Embryonic facial prominence (tissue), 1 donor: ENCODE measurements around the gene EPN2.
"Not testable (repeated sequence)": the region's sequence is repeated elsewhere in the genome, so short reads cannot be mapped to it uniquely, and the experiment has no call there.

ENCODE experiments used
- DNase-seq: peaks from one replicate; pipeline ENCODE4 v3.0.0-alpha.2; 2016; ENCODE audit errors: extremely low spot score

The EPN2 gene

DNA sequence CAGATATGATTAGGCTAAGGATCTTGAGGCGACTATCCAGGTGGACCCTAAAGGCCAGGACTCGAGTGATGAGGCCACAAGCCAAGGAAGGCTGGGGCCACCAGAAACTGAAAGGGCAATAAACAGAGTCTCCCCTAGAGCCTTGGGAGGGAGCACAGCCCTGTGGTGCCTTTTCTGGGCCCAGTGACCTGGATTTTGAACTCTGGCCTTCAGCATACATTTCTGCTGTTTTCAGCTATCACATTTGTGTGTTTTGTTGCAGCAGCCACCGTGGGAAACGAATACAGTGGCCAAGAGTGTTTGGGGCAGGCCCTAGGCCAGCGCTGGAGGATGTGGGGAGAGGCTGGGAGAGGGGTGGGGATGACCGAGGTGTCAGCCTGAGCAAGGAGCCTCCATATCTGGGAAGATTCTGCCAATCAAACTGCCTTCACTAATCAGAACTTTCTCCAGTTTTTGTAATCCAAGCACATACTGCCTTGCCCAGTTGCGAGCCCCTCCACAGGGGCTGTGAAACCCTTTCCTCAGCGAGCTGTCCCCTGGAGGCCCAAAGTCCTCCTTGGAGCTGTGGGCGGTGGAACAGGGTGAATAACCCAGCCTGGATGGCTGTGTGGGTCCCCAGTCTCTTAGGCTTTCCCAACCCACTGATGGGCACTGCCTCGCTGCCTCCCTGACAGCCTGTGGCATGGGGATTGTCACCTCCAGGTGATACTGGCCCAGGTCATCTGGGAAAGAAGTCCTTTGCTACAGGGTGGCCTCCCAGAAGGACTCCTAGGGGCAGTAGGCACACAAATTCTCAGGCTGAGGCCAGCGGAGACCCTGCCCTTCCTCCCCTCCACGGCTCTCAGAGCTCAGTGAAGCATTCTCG is 108.6 kb downstream of the EPN2 start:
- DNase-seq = no peak

DNA sequence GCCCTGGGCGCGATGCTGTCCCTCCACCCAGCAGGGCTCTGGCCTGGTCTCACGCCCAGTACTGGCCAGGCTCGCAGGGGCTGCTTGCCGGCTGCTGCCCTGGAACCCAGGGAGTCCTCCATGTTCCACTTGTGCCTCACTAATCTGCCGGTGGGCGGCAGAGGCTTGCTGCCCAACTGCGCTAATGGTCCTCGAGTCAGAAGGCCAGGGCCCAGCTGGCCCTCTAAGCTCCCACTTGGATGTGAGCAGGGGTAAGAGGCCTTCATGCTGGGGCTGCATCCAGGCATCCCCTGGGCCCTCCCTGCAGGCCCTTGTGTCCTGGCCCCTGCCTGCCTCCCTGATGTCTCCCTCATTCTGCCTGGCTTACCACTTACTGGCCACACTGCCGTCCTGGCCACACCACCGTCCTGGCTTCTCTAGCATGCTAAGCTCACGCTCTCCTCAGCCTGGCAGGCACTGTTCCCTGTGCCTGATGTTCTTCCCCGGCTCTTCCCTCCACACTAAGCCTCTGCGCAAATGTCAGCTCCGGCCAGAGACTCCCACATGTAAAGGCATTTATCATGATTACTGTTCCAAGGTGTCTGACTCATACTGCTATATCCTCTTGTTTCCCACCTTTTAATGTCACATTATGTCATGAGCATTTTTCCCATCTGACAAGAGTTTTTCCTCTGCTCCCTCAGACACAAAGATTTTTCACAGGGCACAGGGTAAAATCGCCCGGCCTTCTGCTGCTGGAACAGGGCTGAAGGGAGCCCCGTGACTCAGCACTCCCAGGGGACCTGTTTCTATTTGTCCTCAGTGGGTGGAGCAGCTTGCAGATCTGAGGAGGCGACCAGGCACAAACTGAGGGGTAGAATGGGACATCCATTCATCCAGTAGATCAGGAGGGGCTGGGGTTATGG is 109.4 kb downstream of the EPN2 start:
- no peak for DNase-seq

- DNase-seq = no peak
These were observed 110.3 kb downstream of the EPN2 start for GRCh38 chr17:19347323-19348080.

GRCh38 chr17:19348081-19348650 is 111.0 kb downstream of the EPN2 start:
- DNase-seq = no peak

DNA sequence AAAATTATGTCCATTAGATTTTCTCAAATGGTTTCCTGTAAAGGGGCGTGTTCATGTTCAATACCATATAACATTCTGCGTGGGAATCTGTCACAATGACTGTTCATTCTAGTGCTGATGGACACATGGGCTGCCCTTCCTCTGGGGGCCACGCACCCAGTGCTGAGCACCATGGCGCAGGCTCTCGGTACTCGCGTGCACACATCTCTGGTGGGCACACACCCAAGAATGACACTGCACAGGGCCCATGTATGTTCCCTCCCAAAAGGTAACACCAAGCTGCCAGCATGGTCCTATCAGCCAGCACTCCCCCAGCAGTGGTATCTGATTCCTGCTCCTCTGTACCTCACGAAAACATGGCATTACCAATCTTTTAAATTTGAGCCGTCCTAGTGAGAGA is 111.6 kb downstream of the EPN2 start:
- no peak for DNase-seq

DNA sequence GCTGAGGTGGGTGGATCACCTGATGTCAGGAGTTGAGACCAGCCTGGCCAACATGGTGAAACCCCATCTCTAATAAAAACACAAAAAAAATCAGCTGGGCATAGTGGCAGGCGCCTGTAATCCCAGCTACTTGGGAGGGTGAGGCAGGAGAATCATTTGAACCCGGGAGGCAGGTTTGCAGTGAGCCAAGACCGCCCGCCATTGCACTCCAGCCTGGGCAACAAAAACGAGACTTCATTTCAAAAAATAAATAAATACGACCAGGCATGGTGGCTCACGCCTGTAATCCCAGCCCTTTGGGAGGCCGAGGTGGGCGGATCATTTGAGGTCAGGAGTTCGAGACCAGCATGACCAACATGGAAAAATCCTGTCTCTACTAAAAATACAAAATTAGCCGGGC is 116.2 kb downstream of the EPN2 start:
- DNase-seq = not testable (repeated sequence)

DNA sequence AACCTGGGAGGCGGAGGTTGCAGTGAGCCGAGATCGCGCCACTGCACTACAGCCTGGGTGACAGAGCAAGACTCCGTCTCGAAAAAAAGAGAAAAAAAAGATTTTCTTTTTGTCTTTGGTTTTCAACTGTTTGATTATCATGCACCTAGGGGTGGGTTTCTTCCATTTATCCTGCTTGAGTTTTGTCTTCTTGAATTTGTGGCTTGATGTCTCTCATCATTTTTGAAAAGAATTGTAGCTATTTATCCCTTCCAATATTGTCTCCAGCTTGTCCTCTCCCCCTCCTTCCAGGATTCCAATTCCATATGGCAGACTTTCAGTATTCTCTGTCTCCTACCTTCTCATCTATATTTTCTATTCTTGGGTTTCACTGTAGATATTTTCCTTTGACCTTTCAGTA is 117.6 kb downstream of the EPN2 start:
- no peak for DNase-seq

- DNase-seq = no peak
These were observed 120.2 kb downstream of the EPN2 start for GRCh38 chr17:19357351-19357750.

DNA sequence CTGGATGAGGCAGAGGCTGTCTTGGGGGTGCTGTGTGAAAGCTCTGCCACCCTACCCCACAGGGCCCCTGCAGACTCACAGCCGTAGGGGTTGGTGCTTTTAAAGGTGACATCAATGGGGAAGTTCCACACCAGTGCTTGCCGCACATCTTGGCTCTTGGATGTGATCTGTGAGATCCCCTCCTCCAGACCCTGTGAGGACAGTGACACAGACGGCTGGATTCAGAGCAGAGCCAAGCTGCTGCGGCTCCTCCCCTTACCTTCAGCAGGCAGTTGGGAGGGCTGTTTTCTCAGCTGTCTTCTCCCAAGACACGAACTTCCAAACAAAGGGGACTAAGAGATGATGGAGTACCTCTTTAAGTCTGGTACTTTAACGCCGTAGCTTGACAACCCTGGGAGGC is 120.6 kb downstream of the EPN2 start:
- no peak for DNase-seq

DNA sequence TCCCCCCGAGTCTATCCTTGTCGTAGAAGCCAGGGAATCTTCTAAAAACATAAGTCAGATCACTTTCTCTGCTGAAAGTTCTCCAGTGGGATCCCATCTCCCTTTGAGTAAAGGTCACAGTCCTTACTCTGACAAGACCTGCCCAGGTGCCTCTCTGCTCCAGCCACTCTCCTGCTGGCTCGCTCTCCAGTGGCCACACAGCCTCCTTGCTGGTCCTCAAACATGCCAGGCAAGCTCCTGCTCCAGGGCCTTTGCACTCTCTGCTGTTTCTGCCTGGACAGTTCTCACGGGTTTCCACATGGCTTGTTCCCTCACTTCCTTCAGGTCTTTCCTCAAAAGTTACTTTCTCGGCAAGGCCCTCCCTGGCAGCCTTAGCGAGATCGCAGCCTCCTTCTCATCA is 122.0 kb downstream of the EPN2 start:
- DNase-seq = no peak

DNA sequence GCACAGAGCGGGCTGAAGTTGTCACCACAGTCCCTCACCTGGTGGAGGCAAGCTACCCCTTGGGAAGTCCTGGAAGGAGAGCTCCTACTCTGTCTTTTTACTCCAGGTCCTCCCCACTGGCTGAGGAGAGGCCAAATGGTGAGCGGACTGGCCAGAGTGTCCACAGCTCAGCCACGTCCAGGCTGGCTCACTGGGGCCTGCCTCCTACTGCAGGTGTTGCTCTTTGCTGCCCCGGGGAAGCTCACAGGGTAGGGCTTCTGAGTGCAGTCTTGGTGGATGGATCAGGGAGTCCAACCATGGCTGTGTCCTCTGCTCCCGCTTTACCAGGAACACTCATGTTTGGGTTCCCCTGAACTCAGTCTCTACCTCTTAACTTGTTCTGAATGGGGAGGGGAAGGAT is 122.7 kb downstream of the EPN2 start:
- no peak for DNase-seq

DNA sequence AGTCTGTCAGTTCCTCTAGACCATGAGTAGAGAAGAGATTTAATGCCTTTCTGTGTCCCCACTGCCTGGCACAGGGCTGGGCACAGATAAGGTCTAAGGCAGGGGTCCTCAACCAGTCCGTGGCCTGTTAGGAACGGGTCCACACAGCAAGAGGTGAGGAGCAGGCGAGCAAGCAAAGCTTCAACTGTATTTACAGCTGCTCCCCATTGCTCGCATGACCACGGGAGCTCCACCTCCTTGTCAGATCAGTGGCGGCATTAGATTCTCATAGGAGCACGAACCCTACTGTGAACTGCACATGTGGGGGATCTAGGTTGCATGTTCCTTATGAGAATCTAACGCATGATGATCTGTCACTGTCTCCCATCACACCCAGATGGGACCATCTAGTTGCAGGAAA is 123.6 kb downstream of the EPN2 start:
- DNase-seq = no peak

GRCh38 chr17:19361326-19361725 is 124.2 kb downstream of the EPN2 start:
- no peak for DNase-seq

DNA sequence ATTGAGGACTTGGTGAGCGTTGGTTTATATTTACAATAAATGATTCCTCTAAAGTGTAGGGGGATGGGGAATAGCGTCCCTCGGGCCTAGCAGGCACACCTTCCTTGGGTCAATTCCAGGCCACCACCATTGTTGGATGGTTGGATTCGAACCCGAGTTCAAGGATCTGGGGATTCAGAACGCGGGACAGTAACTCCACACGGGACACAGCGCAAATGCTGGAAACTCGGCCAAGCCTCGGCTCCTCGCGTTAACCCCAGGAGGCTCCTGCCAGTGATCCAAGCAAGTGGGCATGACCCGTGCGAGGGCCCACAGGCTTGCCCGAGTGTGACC is 124.7 kb downstream of the EPN2 start:
- no peak for DNase-seq

GRCh38 chr17:19362277-19363113 is 125.3 kb downstream of the EPN2 start, which contains the start of gene B9D1:
Gene B9D1 (minus strand): TSS chr17:19362723. CDS start chr17:19362569, 154 bp downstream.
- peak; percentile 84 for DNase-seq

- DNase-seq = no peak
These were observed 125.9 kb downstream of the EPN2 start for GRCh38 chr17:19363114-19363438.

DNA sequence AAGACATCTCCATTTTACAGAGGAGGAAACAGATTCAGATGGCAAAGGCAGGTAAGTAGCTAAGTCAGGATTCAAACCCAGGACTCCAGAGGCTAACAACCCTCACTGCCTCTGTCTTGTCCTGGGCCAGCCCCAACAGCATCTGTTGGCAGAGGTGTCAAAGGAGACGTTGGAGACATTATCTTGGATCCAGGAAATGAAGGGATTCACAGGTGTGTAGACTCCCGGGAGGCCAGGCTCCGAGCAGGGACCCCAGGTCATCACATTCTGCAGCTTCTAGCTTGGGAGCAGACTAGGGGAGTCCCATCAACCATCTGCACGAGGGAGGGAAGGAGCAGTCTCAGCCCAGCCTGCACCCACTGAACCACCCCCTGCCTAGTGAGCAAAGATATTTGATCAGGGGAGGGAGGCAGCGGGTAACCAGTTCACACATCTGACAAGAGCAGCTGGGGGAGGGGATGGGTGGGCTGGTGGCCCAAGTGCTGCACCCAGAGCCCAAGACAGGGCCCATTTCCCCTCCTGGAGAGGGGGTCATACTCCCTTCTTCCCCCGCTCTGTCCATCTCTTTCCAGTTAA is 126.4 kb downstream of the EPN2 start:
- DNase-seq = no peak

DNA sequence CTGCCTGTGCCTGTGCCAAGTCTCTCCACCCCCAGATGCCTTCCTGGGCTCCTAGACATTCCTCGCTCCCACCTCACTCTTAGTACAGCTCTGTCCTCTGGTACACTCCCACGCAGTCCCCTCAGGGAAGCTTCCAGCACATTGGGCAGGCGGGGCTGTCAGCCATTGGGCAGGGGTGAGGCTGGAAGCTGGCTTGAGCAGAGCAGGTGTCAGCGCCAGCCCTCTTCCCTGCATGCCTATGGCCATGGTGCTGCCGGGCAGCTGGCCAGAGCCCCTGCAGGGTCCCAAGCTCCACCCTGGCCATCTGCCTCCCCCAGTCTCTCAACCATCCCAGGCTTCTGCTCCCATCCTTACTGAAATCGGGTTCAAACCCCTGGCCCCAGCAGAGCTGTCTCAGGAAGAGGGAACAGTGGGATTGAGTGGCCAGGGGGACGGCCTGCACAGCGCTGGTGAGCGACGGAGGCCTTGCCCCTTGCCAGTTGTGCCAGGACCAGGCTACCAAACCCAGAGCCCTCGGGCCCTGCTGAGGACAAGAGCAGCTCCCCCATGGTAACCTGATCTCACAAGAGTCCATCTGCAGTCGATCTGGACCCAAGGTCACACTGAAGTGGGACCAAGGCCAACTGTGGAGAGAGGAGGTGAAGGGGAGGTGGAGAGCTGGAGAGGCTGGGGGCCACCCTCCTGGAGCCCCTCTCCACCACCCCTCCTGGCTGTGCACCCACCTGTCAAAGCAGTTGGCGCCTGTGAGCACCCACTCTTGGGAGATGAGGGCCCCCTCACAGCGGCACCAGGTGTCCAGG is 127.7 kb downstream of the EPN2 start:
- no peak for DNase-seq

- no peak for DNase-seq
These were observed 128.3 kb downstream of the EPN2 start for GRCh38 chr17:19365499-19365817.
